Gastrocnemius medialis (tissue), 4 donors: ENCODE results near the gene TAOK3.

Source experiments
- CTCF ChIP-seq, 5 experiments: fragments of 450-650 bp in 3 of 5; fragments of 200-600 bp in 2 of 5; sonication (generic) in 2 of 5; IDR thresholded peaks in 4 of 5; conservative IDR thresholded peaks in 1 of 5; 1 replicate in 4 of 5; 2 replicates in 1 of 5; pipeline ENCODE4 v1.5.1; 2016 to 2019; ENCODE audit warnings: antibody characterized with exemption in 5 of 5, mild to moderate bottlenecking in 3 of 5, moderate library complexity in 3 of 5
- POLR2A ChIP-seq, 2 donors: fragments of 450-650 bp; IDR thresholded peaks; one replicate each; pipeline ENCODE4 v1.6.1; 2017; ENCODE audit warnings: antibody characterized with exemption in 2 of 2, mild to moderate bottlenecking in 2 of 2, moderate library complexity in 2 of 2

GRCh38 chr12:118249547-118249946 lies 123.2 kb downstream of the TAOK3 start:
- TF ChIP-seq CTCF (IDR thresholded peaks at IDR 0.05 in 4 of 5, conservative IDR thresholded peaks at IDR 0.05 in 1 of 5) (no peak), POLR2A (IDR thresholded peaks at IDR 0.05) (no peak)
